ENCODE measurements around the gene CLIC1.

The CLIC1 gene

GRCh38 chr6:31700740-31701401 lies 35.5 kb downstream of the CLIC1 start:
- DNase-seq: no peak

- DNase-seq: no peak
Measured at GRCh38 chr6:31697555-31697954, 38.8 kb downstream of the CLIC1 start.

- no peak for DNase-seq
Measured at GRCh38 chr6:31693535-31693934, 42.8 kb downstream of the CLIC1 start.

GRCh38 chr6:31692886-31693285 lies 43.4 kb downstream of the CLIC1 start:
- no peak for DNase-seq

- no peak for DNase-seq
Measured at GRCh38 chr6:31692353-31692752, 44.0 kb downstream of the CLIC1 start.

- DNase-seq: no peak
Measured at GRCh38 chr6:31691564-31692108, 44.7 kb downstream of the CLIC1 start.

- DNase-seq: no peak
Measured at GRCh38 chr6:31691078-31691463, 45.3 kb downstream of the CLIC1 start.

GRCh38 chr6:31690231-31691077 lies 45.9 kb downstream of the CLIC1 start:
- DNase-seq: no peak

GRCh38 chr6:31689249-31690110 lies 46.9 kb downstream of the CLIC1 start:
- DNase-seq: no peak

GRCh38 chr6:31687860-31688693 lies 48.3 kb downstream of the CLIC1 start:
- DNase-seq: no peak

GRCh38 chr6:31687321-31687720 lies 49.0 kb downstream of the CLIC1 start:
- DNase-seq: no peak

- DNase-seq: no peak
Measured at GRCh38 chr6:31686483-31686882, 49.8 kb downstream of the CLIC1 start.

- no peak for DNase-seq
Measured at GRCh38 chr6:31683591-31683990, 52.7 kb downstream of the CLIC1 start.

GRCh38 chr6:31681135-31681671 lies 55.1 kb downstream of the CLIC1 start:
- DNase-seq: peak; percentile 34

All from central memory CD4-positive, alpha-beta T cell (primary cell).